Activated CD8-positive, alpha-beta memory T cell treated with anti-CD3 and anti-CD28 coated beads for 36 hours (primary cell): Measurements from ENCODE around the gene SLC9A9. TPM values are rescaled to one million over a fixed set of nuclear protein-coding genes. Genes with fewer than 3 reads are reported as not detected.

Experiments
- CTCF ChIA-PET: fragments of 350-600 bp; sonication (Branson Sonifier 250); formaldehyde crosslinking; loops from one replicate; lab custom pipeline; 2021; ENCODE audit warnings: antibody characterized with exemption; lab: Charles Lee
- POLR2A ChIA-PET: fragments of 350-600 bp; sonication (Branson Sonifier 250); formaldehyde crosslinking; loops from one replicate; lab custom pipeline; 2021; ENCODE audit warnings: antibody characterized with exemption; lab: Charles Lee
- total RNA-seq, 2 experiments: library from RNA; stranded (reverse); gene quantifications; one replicate each; pipeline ENCODE4 v1.2.3, GENCODE V29; 2021

Gene SLC9A9
- total RNA-seq, 2 experiments from 2014 or later: 1.0 TPM

- POLR2A ChIA-PET: no interaction called here
- CTCF ChIA-PET: no interaction called here
Measured at GRCh38 chr3:143424874-143425273, 423.4 kb downstream of the SLC9A9 start.

- POLR2A ChIA-PET: no interaction called here
- CTCF ChIA-PET: no interaction called here
Measured at GRCh38 chr3:143421556-143421955, 426.7 kb downstream of the SLC9A9 start.

DNA sequence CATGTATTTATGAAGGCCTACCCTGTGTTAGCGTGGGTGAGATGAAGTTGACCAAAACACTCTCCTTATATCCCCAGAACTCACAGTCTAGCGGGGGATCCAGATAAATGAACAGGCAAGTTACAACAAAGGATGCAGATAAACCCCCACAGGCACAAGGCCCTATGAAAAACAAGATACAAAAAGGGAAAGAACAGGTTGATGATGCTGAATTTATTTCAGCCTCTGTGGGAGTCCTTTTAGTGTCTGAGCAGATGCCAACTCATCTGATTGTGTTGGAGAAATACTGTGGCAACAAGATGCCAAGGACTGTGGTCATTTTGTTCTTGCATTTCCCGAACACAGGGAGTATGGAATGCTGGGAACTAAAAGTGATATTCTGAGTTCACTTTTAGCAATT, 428.7 kb downstream of the SLC9A9 start:
- ChIA-PET POLR2A (no interaction called here), CTCF (no interaction called here)

DNA sequence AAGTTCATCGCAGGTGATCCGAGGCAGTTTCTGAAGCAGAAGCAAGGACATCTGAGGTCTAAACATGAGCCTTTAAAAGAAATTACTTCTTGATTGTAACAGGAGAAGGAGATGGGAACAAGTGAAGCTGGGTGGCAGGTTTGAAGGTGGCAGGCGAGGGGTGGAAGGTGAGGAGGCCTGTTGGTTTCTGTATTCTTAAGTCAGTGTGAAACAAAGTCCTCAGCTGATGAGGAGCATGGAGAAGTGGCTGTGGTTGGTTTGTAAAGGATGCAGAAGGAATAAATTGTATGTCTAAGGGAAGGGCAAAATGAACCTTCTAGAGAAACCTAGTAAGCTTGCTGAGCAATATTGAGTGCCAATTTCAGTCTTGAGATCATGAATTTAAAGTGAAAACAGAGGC, 429.9 kb downstream of the SLC9A9 start:
- CTCF ChIA-PET: no interaction called here
- POLR2A ChIA-PET: no interaction called here

GRCh38 chr3:143416229-143416628, 432.0 kb downstream of the SLC9A9 start:
- ChIA-PET CTCF (no interaction called here), POLR2A (no interaction called here)

- POLR2A ChIA-PET: no interaction called here
- CTCF ChIA-PET: no interaction called here
Measured at GRCh38 chr3:143414571-143415253, 433.6 kb downstream of the SLC9A9 start.

- POLR2A ChIA-PET: no interaction called here
- CTCF ChIA-PET: no interaction called here
Measured at GRCh38 chr3:143413372-143413771, 434.9 kb downstream of the SLC9A9 start.

DNA sequence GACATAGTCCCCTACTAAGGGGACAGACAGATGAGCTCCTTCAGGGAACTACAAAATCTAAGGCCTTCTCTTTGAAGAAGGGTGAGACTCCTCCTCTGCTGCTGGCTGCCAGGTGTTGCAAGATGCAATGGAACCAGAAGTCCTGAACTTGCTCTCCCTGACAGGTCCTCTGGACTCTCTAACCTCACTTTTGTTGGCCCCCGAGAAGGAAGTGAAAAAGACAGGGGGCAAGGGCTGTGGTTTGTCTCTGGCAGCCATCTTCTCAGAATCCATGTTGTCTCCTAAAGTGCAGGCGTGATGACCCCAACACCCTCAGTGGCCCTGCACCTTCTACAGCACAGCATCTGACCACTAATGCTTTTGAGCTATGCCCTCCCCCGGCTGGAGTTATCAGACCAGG, 436.2 kb downstream of the SLC9A9 start:
- ChIA-PET CTCF (no interaction called here), POLR2A (no interaction called here)

- ChIA-PET POLR2A (no interaction called here), CTCF (no interaction called here)
Measured at GRCh38 chr3:143410259-143410658, 438.0 kb downstream of the SLC9A9 start.

DNA sequence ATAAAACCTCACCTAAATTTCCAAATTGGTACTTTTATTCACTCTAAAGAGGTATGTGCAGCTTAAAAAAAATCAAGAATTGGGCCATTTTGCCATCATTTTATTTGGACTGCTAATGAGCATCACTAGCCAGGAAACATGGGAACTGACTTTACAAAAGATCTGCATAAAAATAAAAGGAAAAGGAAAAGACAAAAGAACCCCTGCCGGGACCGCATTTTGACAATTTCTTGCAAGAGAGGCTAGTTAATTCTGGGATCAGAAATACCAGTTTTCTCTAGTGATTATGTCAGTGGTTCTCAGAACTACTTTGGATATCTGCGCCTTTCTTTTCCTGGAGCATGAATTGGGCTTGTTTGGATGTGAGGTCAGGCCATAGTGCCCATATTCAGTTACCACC, 439.5 kb downstream of the SLC9A9 start:
- ChIA-PET CTCF (no interaction called here), POLR2A (no interaction called here)

GRCh38 chr3:143402602-143403001, 445.7 kb downstream of the SLC9A9 start:
- POLR2A ChIA-PET: no interaction called here
- CTCF ChIA-PET: no interaction called here

DNA sequence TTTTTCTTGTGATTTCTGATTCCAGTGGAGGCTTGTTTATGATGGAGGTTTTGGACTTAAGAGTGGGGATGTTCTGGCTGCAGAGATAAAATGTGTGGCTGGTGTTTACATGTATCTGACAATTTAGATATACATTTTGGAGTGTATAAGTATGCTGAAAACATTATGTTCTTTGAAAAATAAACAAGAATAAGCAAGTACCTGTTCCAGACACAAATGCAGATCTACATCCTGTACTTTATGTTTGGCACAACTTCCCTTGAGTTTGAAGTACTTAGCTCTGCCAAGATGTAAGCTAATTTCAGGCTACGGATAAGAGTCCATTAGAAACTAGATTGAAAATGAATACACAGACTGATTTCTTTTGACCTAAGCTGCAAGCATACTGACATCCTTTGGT, 451.5 kb downstream of the SLC9A9 start:
- POLR2A ChIA-PET: no interaction called here
- CTCF ChIA-PET: no interaction called here

DNA sequence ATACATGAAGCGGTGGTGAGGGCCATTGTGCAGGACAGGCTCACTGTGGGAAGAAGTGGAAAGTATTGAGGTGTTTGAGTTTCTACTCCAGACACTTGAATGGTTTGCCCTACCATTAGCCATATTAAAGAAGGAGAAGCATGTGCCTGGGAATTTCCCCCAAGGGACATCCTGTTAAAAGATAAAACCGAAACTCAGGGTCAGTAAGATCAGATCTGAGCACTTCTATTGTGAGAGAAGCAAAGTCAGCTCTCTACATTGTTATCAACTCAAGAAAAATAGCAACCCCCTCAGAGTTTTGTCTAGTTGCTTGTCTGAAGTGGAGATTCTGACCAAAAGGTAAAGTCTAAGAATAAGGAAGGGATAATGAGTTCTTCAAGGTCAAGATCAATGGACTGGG, 458.9 kb downstream of the SLC9A9 start:
- POLR2A ChIA-PET: no interaction called here
- CTCF ChIA-PET: no interaction called here

- CTCF ChIA-PET: interaction anchor here (0.8 kb wide), 1 partner anchor 266 kb away, joined by 3 read pairs; no protein-coding TSS in a partner anchor
- POLR2A ChIA-PET: no interaction called here
Measured at GRCh38 chr3:143387425-143387824, 460.8 kb downstream of the SLC9A9 start.

DNA sequence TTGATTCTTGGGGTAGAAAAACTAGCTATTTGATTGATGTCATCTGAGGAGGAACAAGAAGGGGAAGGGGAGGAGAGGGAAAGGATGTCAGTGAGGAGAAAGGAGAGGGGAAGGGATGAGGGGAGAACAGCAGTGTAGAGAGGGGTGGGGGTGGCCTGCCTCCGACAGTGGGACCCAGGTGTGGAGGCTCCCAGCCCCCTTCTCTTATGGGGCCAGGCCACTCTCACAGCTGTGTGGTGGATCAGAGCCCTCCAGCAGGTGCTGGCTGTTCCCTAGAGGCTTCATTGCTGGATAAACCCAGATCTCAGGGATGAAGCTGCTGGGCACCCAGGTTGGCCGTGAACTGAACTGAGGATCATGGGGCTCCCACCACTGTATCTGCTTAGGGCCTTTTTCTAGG, 464.2 kb downstream of the SLC9A9 start:
- ChIA-PET CTCF (no interaction called here), POLR2A (no interaction called here)

GRCh38 chr3:143383421-143383820, 464.8 kb downstream of the SLC9A9 start:
- POLR2A ChIA-PET: no interaction called here
- CTCF ChIA-PET: no interaction called here

DNA sequence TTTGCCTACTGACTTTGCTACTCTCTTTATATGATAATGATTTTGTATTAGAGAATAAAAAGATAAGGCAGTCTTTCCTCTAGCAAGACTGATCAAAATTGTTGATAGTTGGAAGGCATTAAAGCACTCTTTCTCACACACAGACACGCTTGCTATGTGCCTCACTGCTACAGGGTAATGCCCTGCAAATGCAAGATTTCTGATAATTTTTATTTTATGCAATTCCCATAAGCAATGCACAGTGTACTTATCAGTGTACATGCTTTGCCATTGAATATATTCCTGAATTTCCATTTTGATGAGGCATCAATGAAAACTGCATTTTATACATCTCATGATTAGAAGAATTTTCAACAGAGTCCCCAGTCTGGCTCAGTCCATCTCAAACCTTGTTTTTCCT, 465.5 kb downstream of the SLC9A9 start:
- POLR2A ChIA-PET: no interaction called here
- CTCF ChIA-PET: no interaction called here

- ChIA-PET CTCF (no interaction called here), POLR2A (no interaction called here)
Measured at GRCh38 chr3:143380449-143380848, 467.8 kb downstream of the SLC9A9 start.

DNA sequence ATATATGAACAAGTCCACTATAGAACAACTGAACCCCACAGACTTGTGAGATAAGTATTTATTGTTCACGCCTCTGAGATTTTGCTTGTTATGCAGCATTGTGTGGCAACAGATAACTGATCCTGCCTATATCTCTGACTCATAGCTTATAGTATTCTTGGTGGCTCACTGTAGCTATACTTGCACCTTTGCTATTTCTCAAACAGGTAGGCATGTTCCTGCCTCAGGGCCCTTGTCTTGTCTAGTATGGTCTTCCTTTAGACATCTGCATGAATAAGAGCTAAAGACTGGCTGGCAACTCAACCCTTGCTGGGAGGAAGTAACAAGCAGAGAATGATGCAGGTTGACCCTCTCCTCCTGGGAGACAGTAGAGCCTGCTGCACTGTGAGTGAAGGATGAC, 472.6 kb downstream of the SLC9A9 start:
- CTCF ChIA-PET: no interaction called here
- POLR2A ChIA-PET: no interaction called here

GRCh38 chr3:143367171-143367570, 481.1 kb downstream of the SLC9A9 start:
- POLR2A ChIA-PET: no interaction called here

DNA sequence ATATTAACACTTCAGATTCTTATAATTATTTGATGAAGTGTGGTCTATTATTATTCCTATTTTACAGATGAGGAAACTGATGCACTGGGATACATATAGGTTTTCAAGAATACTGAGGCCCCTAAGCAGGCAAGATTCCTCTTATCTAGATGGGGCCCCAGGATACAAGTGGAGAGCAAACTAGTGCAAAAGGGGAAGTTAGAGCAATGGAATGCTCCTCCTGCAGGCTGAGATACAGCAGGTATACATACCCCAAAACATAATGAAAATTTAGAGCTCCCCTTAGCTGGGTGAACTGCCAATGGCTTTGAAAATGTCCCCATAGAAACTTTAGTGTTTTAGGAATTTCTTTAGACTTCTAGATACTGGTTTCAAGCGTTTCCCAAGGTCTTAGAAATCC, 481.6 kb downstream of the SLC9A9 start:
- POLR2A ChIA-PET: no interaction called here
- CTCF ChIA-PET: no interaction called here

More at GRCh38 chr3:143367171-143367570, 481.1 kb downstream of the SLC9A9 start:
- CTCF ChIA-PET: no interaction called here

DNA sequence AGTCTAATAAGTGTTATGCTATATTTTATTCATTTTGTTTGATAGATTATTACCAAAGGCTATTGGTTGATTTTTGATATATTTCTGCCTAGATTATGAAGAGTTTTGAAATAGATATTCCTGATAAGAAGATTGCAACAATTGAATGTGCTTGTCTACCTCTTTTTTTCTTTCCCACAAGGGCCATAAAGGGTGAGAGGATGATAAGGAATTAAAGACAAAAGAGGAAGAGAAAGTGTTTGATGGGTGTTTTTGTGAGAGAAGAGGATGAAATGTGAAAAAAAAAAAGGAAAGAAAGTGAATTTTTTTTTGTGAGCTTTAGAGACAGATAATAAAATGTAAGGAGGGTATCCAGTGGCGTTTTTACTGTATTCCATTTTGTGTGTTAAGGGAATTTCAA, 484.3 kb downstream of the SLC9A9 start:
- POLR2A ChIA-PET: no interaction called here

More for the DNA sequence above, 484.3 kb downstream of the SLC9A9 start:
- CTCF ChIA-PET: interaction anchor here (0.7 to 1.6 kb wide), 2 partner anchors 10 to 178 kb away, joined by 3 read pairs; no protein-coding TSS in a partner anchor
